Spleen (tissue), 11 donors: ENCODE measurements around the gene SDK1. TPM values are rescaled to one million over a fixed set of nuclear protein-coding genes. Genes with fewer than 3 reads are reported as not detected.

ENCODE experiments used
- DNase-seq: peaks from one replicate; pipeline ENCODE4 v3.0.0-alpha.2; 2020
- H3K27ac ChIP-seq, 8 donors: fragments of 200-600 bp; sonication (generic) in 7 of 8; 1 replicate in 4 of 8; 2 replicates in 4 of 8; pipeline versions ENCODE4 v1.5.0 to v1.8.0; 2016 to 2021; ENCODE audit warnings: inconsistent platforms in 4 of 8, mild to moderate bottlenecking in 4 of 8, moderate library complexity in 1 of 8
- H3K27me3 ChIP-seq, 7 donors: fragments of 200-600 bp; sonication (generic) in 6 of 7; replicated peaks in 1 of 7; 1 replicate in 4 of 7; 2 replicates in 3 of 7; pipeline versions ENCODE4 v1.5.0 to v1.8.0; 2016 to 2021; ENCODE audit warnings: inconsistent platforms in 3 of 7, mild to moderate bottlenecking in 1 of 7
- H3K36me3 ChIP-seq, 6 donors: fragments of 200-600 bp; sonication (generic) in 5 of 6; 1 replicate in 4 of 6; 2 replicates in 2 of 6; pipeline versions ENCODE4 v1.5.0 to v1.8.0; 2016 to 2021; ENCODE audit warnings: inconsistent platforms in 2 of 6
- H3K4me1 ChIP-seq, 6 donors: fragments of 200-600 bp; sonication (generic) in 5 of 6; 1 replicate in 3 of 6; 2 replicates in 3 of 6; pipeline versions ENCODE4 v1.5.0 to v1.8.0; 2016 to 2021; ENCODE audit warnings: inconsistent platforms in 3 of 6
- H3K4me3 ChIP-seq, 8 donors: fragments of 200-600 bp; sonication (generic) in 7 of 8; 1 replicate in 4 of 8; 2 replicates in 4 of 8; pipeline versions ENCODE4 v1.5.0 to v1.8.0; 2016 to 2021; ENCODE audit warnings: inconsistent platforms in 4 of 8, mild to moderate bottlenecking in 4 of 8, moderate library complexity in 2 of 8
- H3K9me3 ChIP-seq, 8 donors: fragments of 200-600 bp; sonication (generic) in 7 of 8; 1 replicate in 4 of 8; 2 replicates in 4 of 8; pipeline versions ENCODE4 v1.5.0 to v1.8.0; 2016 to 2021; ENCODE audit warnings: inconsistent platforms in 4 of 8
- POLR2A ChIP-seq, 3 donors: fragments of 450-650 bp; IDR thresholded peaks; one replicate each; pipeline ENCODE4 v1.5.1; 2017; ENCODE audit warnings: antibody characterized with exemption in 3 of 3, mild to moderate bottlenecking in 1 of 3
- POLR2AphosphoS5 ChIP-seq, 3 donors: sonication (generic); formaldehyde crosslinking; IDR thresholded peaks; one replicate each; pipeline ENCODE4 v1.5.1; 2017; ENCODE audit warnings: antibody characterized with exemption in 3 of 3
- WGBS, 5 donors: extraction: QIAGEN DNeasy Blood & Tissue Kit in 3 of 5; methylation state at CpG; one replicate each; pipeline versions ENCODE4 v1.1.5 to v1.1.7; 2013 to 2018; 5-methylcytosine and 5-hydroxymethylcytosine counted together
- intact Hi-C: fragments of 100-400 bp; cut with DNase I; formaldehyde crosslinking; loops from one replicate; pipeline ENCODE4 v1.15.0; 2023; ENCODE audit warnings: low total_unique reads
- polyA plus RNA-seq, 3 donors: library from polyadenylated mRNA; stranded (reverse); fragments of 200-250 nt; gene quantifications; one replicate each; pipeline ENCODE4 v1.2.1, GENCODE V29; 2013
- total RNA-seq, 7 donors: library from RNA; depleted of rRNA in 3 of 7; stranded (reverse); fragments of >200 nt in 3 of 7; fragmentation: NEBNext Ultra II Directional in 4 of 7; extraction: Animal tissue kit (Norgen Biotek cat#: 25700) in 4 of 7; gene quantifications; one replicate each; pipeline versions ENCODE4 v1.1.0 to v1.2.1, GENCODE V29; 2016 to 2021
- TF ChIP-seq, protein P1 (sequence below), 11 experiments: fragments of 200-600 bp in 7 of 11; fragments of 450-650 bp in 4 of 11; sonication (generic) in 4 of 11; IDR thresholded peaks in 8 of 11; conservative IDR thresholded peaks in 3 of 11; 1 replicate in 7 of 11; 2 replicates in 4 of 11; pipeline versions ENCODE4 v1.4.0 to v1.8.0; 2016 to 2021; ENCODE audit warnings: antibody characterized with exemption in 11 of 11, inconsistent platforms in 4 of 11, mild to moderate bottlenecking in 1 of 11
- donor health status: healthy with polysubstance abuse.
- donor health status: DM: no; HTN: no; CAD: no; lungs with moderate emphysema.
- donor health status: DM: no; HTN: no; CAD: no.
- donor health status: Bipolar disorder and iron deficiency.
- donor health status: healthy.
- donor health status: DM: no; HTN: no; CAD: no.
- donor health status: DM: yes; HTN: yes; CAD: no.

SDK1 gene
- total and polyA plus RNA-seq, 10 donors: 3.2 to 54.1 (median 35.1) TPM

GRCh38 chr7:4282434-4283223 lies 981.6 kb downstream of the SDK1 start:
- no peak for TF ChIP-seq POLR2A (IDR thresholded peaks at IDR 0.05)
- TF ChIP-seq, protein P1, sequence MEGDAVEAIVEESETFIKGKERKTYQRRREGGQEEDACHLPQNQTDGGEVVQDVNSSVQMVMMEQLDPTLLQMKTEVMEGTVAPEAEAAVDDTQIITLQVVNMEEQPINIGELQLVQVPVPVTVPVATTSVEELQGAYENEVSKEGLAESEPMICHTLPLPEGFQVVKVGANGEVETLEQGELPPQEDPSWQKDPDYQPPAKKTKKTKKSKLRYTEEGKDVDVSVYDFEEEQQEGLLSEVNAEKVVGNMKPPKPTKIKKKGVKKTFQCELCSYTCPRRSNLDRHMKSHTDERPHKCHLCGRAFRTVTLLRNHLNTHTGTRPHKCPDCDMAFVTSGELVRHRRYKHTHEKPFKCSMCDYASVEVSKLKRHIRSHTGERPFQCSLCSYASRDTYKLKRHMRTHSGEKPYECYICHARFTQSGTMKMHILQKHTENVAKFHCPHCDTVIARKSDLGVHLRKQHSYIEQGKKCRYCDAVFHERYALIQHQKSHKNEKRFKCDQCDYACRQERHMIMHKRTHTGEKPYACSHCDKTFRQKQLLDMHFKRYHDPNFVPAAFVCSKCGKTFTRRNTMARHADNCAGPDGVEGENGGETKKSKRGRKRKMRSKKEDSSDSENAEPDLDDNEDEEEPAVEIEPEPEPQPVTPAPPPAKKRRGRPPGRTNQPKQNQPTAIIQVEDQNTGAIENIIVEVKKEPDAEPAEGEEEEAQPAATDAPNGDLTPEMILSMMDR (IDR thresholded peaks at IDR 0.05 in 8 of 11, conservative IDR thresholded peaks at IDR 0.05 in 3 of 11): no peak
- no peak for TF ChIP-seq POLR2AphosphoS5 (IDR thresholded peaks at IDR 0.05)
- peak; percentile 30 for DNase-seq
- Histone ChIP-seq H3K4me3 (no peak overlapping the region), H3K9me3 (peaks cover 0 to 2% (median 0%) of the 10 kb centered on the region in 8 donors), H3K27me3 (no peaks in the 10 kb centered on the region), H3K27ac (no peak overlapping the region), H3K36me3 (no peaks in the 10 kb centered on the region), H3K4me1 (no peaks in the 10 kb centered on the region)
- 87 to 94% (median 89%) methylated on average over 8 to 14 of the region's 14 CpGs for WGBS, 5 donors
- intact Hi-C loops: no loop called here

DNA sequence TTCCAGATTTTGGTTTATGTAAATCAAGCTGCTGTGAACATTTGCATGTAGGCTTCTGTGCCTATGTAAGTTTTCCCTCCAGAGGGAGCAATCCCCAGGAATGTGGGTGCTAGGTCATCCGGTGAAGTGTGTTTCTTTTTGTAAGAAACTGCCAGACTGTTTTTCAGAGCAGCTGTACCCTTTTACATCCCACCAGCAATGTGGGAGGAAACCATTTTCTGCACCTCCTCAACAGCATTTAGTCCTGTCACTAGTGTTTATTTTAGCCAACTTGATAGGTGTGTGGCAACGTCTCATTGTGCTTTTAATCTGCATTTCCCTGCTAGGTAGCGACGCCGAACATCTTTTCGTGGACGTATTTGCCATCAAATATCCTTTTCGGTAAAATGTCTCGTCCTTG lies 985.3 kb downstream of the SDK1 start:
- Histone ChIP-seq H3K9me3 (peaks cover 0 to 20% (median 11%) of the 10 kb centered on the region in 8 donors), H3K4me1 (no peaks in the 10 kb centered on the region), H3K36me3 (no peaks in the 10 kb centered on the region), H3K4me3 (no peak overlapping the region), H3K27ac (no peak overlapping the region), H3K27me3 (no peaks in the 10 kb centered on the region)
- no peak for DNase-seq
- TF ChIP-seq, protein P1 (IDR thresholded peaks at IDR 0.05 in 8 of 11, conservative IDR thresholded peaks at IDR 0.05 in 3 of 11): no peak
- TF ChIP-seq POLR2AphosphoS5 (IDR thresholded peaks at IDR 0.05) (no peak), POLR2A (IDR thresholded peaks at IDR 0.05) (no peak)
- intact Hi-C loops: no loop called here
- WGBS, 5 donors: 66 to 78% (median 76%) methylated on average over 9 of the region's 9 CpGs

GRCh38 chr7:4288791-4289394 lies 987.8 kb downstream of the SDK1 start:
- no peak overlapping the region for H3K27ac ChIP-seq
- no peak overlapping the region for H3K4me3 ChIP-seq
- DNase-seq: no peak
- WGBS, 5 donors: 89 to 100% (median 94%) methylated on average over 1 of the region's 1 CpG
- TF ChIP-seq POLR2A (IDR thresholded peaks at IDR 0.05): no peak
- TF ChIP-seq, protein P1 (IDR thresholded peaks at IDR 0.05 in 8 of 11, conservative IDR thresholded peaks at IDR 0.05 in 3 of 11): no peak
- TF ChIP-seq POLR2AphosphoS5 (IDR thresholded peaks at IDR 0.05): no peak
- H3K36me3 ChIP-seq: no peaks in the 10 kb centered on the region
- H3K27me3 ChIP-seq: peaks cover 0 to 5% (median 0%) of the 10 kb centered on the region in 7 donors
- peaks cover 0 to 45% (median 30%) of the 10 kb centered on the region in 8 donors for H3K9me3 ChIP-seq
- intact Hi-C loops: no loop called here
- no peaks in the 10 kb centered on the region for H3K4me1 ChIP-seq
